GM12865 (cell line): ENCODE results near the gene CC2D2B.
A peak's percentile ranks its signal among the peaks of the same experiment; 100 is the strongest.

Experiments
- DNase-seq: peaks from one replicate; pipeline ENCODE4 v3.0.0; 2010; ENCODE audit warnings: low read depth
- H3K4me3 ChIP-seq: 2 replicates; pipeline ENCODE4 v1.5.1; 2011; ENCODE audit warnings: mild to moderate bottlenecking, low read depth, low read length, control low read depth
- CTCF ChIP-seq: IDR thresholded peaks from 2 replicates; pipeline ENCODE4 v1.5.1; 2011; ENCODE audit warnings: low read length, control low read depth, low read depth, inconsistent platforms; ENCODE audit not compliant: insufficient read depth; ENCODE audit errors: missing control alignments

CC2D2B gene

GRCh38 chr10:95963202-95963990, 55.6 kb downstream of the CC2D2B start:
- TF ChIP-seq CTCF = no peak
- peak; percentile 26 for DNase-seq

GRCh38 chr10:95963991-95964389, 56.2 kb downstream of the CC2D2B start:
- H3K4me3 ChIP-seq = no peak overlapping the region
- DNase-seq = no peak
- no peak for TF ChIP-seq CTCF

More at GRCh38 chr10:95963202-95963990, 55.6 kb downstream of the CC2D2B start:
- H3K4me3 ChIP-seq = no peak overlapping the region

GRCh38 chr10:95964756-95965155, 57.0 kb downstream of the CC2D2B start:
- no peak for DNase-seq
- TF ChIP-seq CTCF = no peak
- no peak overlapping the region for H3K4me3 ChIP-seq

GRCh38 chr10:95976362-95977229, 68.8 kb downstream of the CC2D2B start:
- no peak overlapping the region for H3K4me3 ChIP-seq
- TF ChIP-seq CTCF = no peak
- no peak for DNase-seq

GRCh38 chr10:95982200-95982599, 74.4 kb downstream of the CC2D2B start:
- DNase-seq = no peak
- TF ChIP-seq CTCF = no peak
- no peak overlapping the region for H3K4me3 ChIP-seq

GRCh38 chr10:95987685-95988426, 80.1 kb downstream of the CC2D2B start:
- no peak for TF ChIP-seq CTCF
- peak; percentile 30 for DNase-seq
- H3K4me3 ChIP-seq = no peak overlapping the region
